ENCODE data around the gene SCN3B.

SCN3B gene

DNA sequence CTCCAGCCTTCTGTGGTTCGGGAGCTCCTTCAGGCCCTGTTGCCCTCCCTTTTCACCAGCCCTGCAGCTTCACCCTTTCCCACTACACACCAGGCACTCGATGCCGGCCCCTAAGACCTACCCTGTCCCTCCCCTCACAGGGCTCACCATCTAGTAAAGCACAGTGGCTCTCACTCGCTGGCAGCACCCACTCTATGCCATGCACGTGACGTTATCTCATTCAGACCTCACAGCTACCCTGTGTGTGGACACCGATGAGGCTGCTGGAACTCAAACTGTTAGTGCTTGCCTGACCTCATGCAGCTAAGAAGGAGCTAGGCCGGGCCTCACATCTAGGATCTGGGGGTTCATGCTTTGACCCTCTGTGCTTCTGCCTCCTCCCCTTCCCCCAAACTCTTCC lies 45.5 kb downstream of the SCN3B start:
- no peaks in the 10 kb centered on the region for H3F3A ChIP-seq (ENCODE audit: insufficient read depth, low read length)
- no peak overlapping the region for H2AFZ ChIP-seq (ENCODE audit: low read length)
- H3K36me3 ChIP-seq (ENCODE audit: insufficient read depth, low read length) = no peaks in the 10 kb centered on the region
- H3K9me2 ChIP-seq (ENCODE audit: low read depth, low read length) = no peaks in the 10 kb centered on the region
- H3K79me2 ChIP-seq (ENCODE audit: insufficient read depth, low read length) = no peaks in the 10 kb centered on the region
- no peaks in the 10 kb centered on the region for H3K4me1 ChIP-seq (ENCODE audit: insufficient read depth, low read length, severe bottlenecking)
- TF ChIP-seq EZH2 (IDR thresholded peaks at IDR 0.05; ENCODE audit: borderline replicate concordance, low read length) = no peak
- TF ChIP-seq, protein P1, sequence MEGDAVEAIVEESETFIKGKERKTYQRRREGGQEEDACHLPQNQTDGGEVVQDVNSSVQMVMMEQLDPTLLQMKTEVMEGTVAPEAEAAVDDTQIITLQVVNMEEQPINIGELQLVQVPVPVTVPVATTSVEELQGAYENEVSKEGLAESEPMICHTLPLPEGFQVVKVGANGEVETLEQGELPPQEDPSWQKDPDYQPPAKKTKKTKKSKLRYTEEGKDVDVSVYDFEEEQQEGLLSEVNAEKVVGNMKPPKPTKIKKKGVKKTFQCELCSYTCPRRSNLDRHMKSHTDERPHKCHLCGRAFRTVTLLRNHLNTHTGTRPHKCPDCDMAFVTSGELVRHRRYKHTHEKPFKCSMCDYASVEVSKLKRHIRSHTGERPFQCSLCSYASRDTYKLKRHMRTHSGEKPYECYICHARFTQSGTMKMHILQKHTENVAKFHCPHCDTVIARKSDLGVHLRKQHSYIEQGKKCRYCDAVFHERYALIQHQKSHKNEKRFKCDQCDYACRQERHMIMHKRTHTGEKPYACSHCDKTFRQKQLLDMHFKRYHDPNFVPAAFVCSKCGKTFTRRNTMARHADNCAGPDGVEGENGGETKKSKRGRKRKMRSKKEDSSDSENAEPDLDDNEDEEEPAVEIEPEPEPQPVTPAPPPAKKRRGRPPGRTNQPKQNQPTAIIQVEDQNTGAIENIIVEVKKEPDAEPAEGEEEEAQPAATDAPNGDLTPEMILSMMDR (IDR thresholded peaks at IDR 0.05; ENCODE audit: low read length) = no peak
- H3K27ac ChIP-seq (ENCODE audit: low read depth, low read length, poor library complexity, severe bottlenecking) = no peak overlapping the region
- H3K4me2 ChIP-seq (ENCODE audit: low read length) = no peak overlapping the region
- no peaks in the 10 kb centered on the region for H3K9me3 ChIP-seq (ENCODE audit: low read length)
- no peaks in the 10 kb centered on the region for H4K20me1 ChIP-seq (ENCODE audit: insufficient read depth, low read length)
- H3K4me3 ChIP-seq (ENCODE audit: low read depth, low read length, poor library complexity, severe bottlenecking) = no peak overlapping the region
- no peak overlapping the region for H3K9ac ChIP-seq (ENCODE audit: low read length)
- no peaks in the 10 kb centered on the region for H3K27me3 ChIP-seq (ENCODE audit: insufficient read depth, low read length)

DNA sequence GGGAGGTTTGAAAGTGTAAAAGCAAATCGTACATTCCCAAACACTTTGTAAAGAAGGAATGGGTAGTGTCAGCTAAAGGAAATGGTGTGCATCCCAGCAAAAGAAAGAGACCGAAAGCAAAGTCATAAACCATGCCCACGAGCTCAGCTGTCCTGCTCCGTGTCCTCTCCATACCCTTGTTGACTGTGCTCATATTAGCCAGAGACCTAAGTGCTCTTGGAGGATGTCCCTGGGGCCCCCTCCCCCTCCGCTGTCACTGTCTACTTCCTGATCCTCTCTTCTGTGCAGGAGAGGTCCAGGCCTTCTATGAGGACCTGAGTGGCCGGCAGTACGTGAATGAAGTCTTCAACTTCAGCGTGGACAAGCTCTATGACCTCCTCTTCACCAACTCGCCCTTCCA lies 46.1 kb downstream of the SCN3B start:
- no peak overlapping the region for H3K4me2 ChIP-seq (ENCODE audit: low read length)
- no peaks in the 10 kb centered on the region for H3K9me2 ChIP-seq (ENCODE audit: low read depth, low read length)
- no peak overlapping the region for H3K4me3 ChIP-seq (ENCODE audit: low read depth, low read length, poor library complexity, severe bottlenecking)
- H3F3A ChIP-seq (ENCODE audit: insufficient read depth, low read length) = no peaks in the 10 kb centered on the region
- no peaks in the 10 kb centered on the region for H4K20me1 ChIP-seq (ENCODE audit: insufficient read depth, low read length)
- no peak overlapping the region for H3K27ac ChIP-seq (ENCODE audit: low read depth, low read length, poor library complexity, severe bottlenecking)
- no peak overlapping the region for H3K9ac ChIP-seq (ENCODE audit: low read length)
- no peaks in the 10 kb centered on the region for H3K36me3 ChIP-seq (ENCODE audit: insufficient read depth, low read length)
- TF ChIP-seq, protein P1 (IDR thresholded peaks at IDR 0.05; ENCODE audit: low read length) = no peak
- no peak for TF ChIP-seq EZH2 (IDR thresholded peaks at IDR 0.05; ENCODE audit: borderline replicate concordance, low read length)
- H3K27me3 ChIP-seq (ENCODE audit: insufficient read depth, low read length) = no peaks in the 10 kb centered on the region
- H3K79me2 ChIP-seq (ENCODE audit: insufficient read depth, low read length) = no peaks in the 10 kb centered on the region
- no peaks in the 10 kb centered on the region for H3K4me1 ChIP-seq (ENCODE audit: insufficient read depth, low read length, severe bottlenecking)
- H2AFZ ChIP-seq (ENCODE audit: low read length) = no peak overlapping the region
- no peaks in the 10 kb centered on the region for H3K9me3 ChIP-seq (ENCODE audit: low read length)

DNA sequence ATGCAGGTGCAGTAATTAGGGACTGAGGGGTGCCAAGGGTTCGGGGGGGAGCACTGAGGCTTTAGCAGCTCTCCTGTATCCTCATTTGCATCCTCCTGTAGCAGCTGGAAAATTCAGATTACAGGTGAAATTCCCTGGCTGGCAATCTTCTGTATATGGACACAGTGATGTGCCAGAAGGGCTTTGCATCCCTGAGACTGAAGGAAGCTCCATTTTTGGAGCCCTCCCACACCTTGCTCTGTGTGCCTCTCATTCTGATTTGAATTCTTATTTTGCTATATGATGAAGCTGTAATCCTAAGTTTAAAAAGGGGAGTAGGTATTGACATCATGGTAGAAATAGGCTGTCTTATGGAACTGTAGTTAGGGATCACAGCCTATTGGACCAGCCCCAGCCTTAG lies 46.6 kb downstream of the SCN3B start:
- Histone ChIP-seq H3K4me3 (ENCODE audit: low read depth, low read length, poor library complexity, severe bottlenecking) (no peak overlapping the region), H3K36me3 (ENCODE audit: insufficient read depth, low read length) (no peaks in the 10 kb centered on the region), H4K20me1 (ENCODE audit: insufficient read depth, low read length) (no peaks in the 10 kb centered on the region), H3K27ac (ENCODE audit: low read depth, low read length, poor library complexity, severe bottlenecking) (no peak overlapping the region), H3K4me1 (ENCODE audit: insufficient read depth, low read length, severe bottlenecking) (no peaks in the 10 kb centered on the region), H3K4me2 (ENCODE audit: low read length) (no peak overlapping the region), H3F3A (ENCODE audit: insufficient read depth, low read length) (no peaks in the 10 kb centered on the region), H3K79me2 (ENCODE audit: insufficient read depth, low read length) (no peaks in the 10 kb centered on the region), H3K27me3 (ENCODE audit: insufficient read depth, low read length) (no peaks in the 10 kb centered on the region), H3K9me2 (ENCODE audit: low read depth, low read length) (no peaks in the 10 kb centered on the region), H3K9me3 (ENCODE audit: low read length) (no peaks in the 10 kb centered on the region), H3K9ac (ENCODE audit: low read length) (no peak overlapping the region), H2AFZ (ENCODE audit: low read length) (no peak overlapping the region)
- TF ChIP-seq EZH2 (IDR thresholded peaks at IDR 0.05; ENCODE audit: borderline replicate concordance, low read length) = no peak
- TF ChIP-seq, protein P1 (IDR thresholded peaks at IDR 0.05; ENCODE audit: low read length) = no peak

Data from OCI-LY1 (cell line).